K562 (cell line): ENCODE results near the gene DKC1. TPM values are rescaled to one million over a fixed set of nuclear protein-coding genes. Genes with fewer than 3 reads are reported as not detected.

Experiments used
- ETV6 ChIP-seq, 3 experiments: fragments of 150-350 bp in 1 of 3; sonication (generic) in 1 of 3; formaldehyde crosslinking in 1 of 3; IDR thresholded peaks; 2 replicates each; pipeline versions ENCODE4 v1.6.1 to v1.8.0; 2014 to 2022; ENCODE audit warnings: borderline replicate concordance in 2 of 3, low read depth in 2 of 3, antibody characterized with exemption in 1 of 3, low read length in 1 of 3, mild to moderate bottlenecking in 1 of 3, missing genetic modification reagents in 1 of 3
- FOS ChIP-seq: IDR thresholded peaks from 3 replicates; pipeline ENCODE4 v1.6.1; 2011; ENCODE audit not compliant: insufficient read length; ENCODE audit errors: extremely low read depth
- FOXO4 ChIP-seq: fragments of 450-650 bp; formaldehyde crosslinking; IDR thresholded peaks from 2 replicates; pipeline ENCODE4 v1.4.0; 2020; ENCODE audit warnings: mild to moderate bottlenecking, moderate library complexity
- HES1 ChIP-seq: fragments of 450-650 bp; IDR thresholded peaks from 2 replicates; pipeline ENCODE4 v1.6.1; 2016; ENCODE audit warnings: low read depth, mild to moderate bottlenecking, moderate library complexity
- L3MBTL2 ChIP-seq: fragments of 450-650 bp; IDR thresholded peaks from 2 replicates; pipeline ENCODE4 v1.6.1; 2016; ENCODE audit warnings: mild to moderate bottlenecking, moderate library complexity
- MLX ChIP-seq, 2 experiments: fragments of 450-650 bp in 1 of 2; sonication (generic) in 1 of 2; formaldehyde crosslinking; conservative IDR thresholded peaks; 2 replicates each; pipeline versions ENCODE4 v1.4.0 to v1.8.1; 2020 to 2022; ENCODE audit warnings: mild to moderate bottlenecking in 1 of 2, missing genetic modification reagents in 1 of 2
- POLR3G ChIP-seq: IDR thresholded peaks from 2 replicates; pipeline ENCODE4 v1.6.1; 2011; ENCODE audit not compliant: insufficient read length, insufficient replicate concordance; ENCODE audit errors: extremely low read depth
- PURB ChIP-seq: sonication (generic); formaldehyde crosslinking; IDR thresholded peaks from 2 replicates; pipeline ENCODE4 v1.9.0; 2021; ENCODE audit warnings: low read depth, mild to moderate bottlenecking, missing genetic modification reagents
- RREB1 ChIP-seq: fragments of 250-450 bp; sonication (Bioruptor Pico); IDR thresholded peaks from 2 replicates; pipeline ENCODE4 v1.4.0; 2020
- U2AF2 ChIP-seq: fragments of 200-400 bp; formaldehyde crosslinking; optimal IDR thresholded peaks from 2 replicates; pipeline ENCODE3; 2017; ENCODE audit warnings: low read depth, mild to moderate bottlenecking, low read length
- USF1 ChIP-seq: sonication (generic); formaldehyde crosslinking; IDR thresholded peaks from 2 replicates; pipeline ENCODE4 v1.9.0; 2022; ENCODE audit warnings: mild to moderate bottlenecking, missing genetic modification reagents
- ZFP91 ChIP-seq: sonication (generic); formaldehyde crosslinking; IDR thresholded peaks from 2 replicates; pipeline ENCODE4 v1.8.0; 2022; ENCODE audit warnings: mild to moderate bottlenecking, missing genetic modification reagents
- ZFPM2 ChIP-seq: fragments of 250-450 bp; sonication (Bioruptor Pico); IDR thresholded peaks from 2 replicates; pipeline ENCODE4 v1.5.1; 2022; ENCODE audit warnings: mild to moderate bottlenecking
- ZNF354B ChIP-seq: fragments of 250-450 bp; sonication (Bioruptor Pico); IDR thresholded peaks from 2 replicates; pipeline ENCODE4 v1.4.0; 2020
- ZNF431 ChIP-seq: sonication (generic); formaldehyde crosslinking; IDR thresholded peaks from 2 replicates; pipeline ENCODE4 v1.8.0; 2022; ENCODE audit warnings: mild to moderate bottlenecking, missing genetic modification reagents
- polyA plus RNA-seq, 8 experiments: library from polyadenylated mRNA; depleted of rRNA in 4 of 8; stranded (reverse) in 5 of 8; unstranded in 3 of 8; fragments of >200 nt; fragmentation: Nextera tagmentation in 2 of 8; fragmentation: Illumina TruSeq in 1 of 8; extraction: Ambion mirVana in 2 of 8; extraction: Trizol in 1 of 8; gene quantifications; 2 replicates each; pipeline versions ENCODE4 v1.2.1 to v1.2.3, GENCODE V29; 2011 to 2014; ENCODE audit warnings: inconsistent platforms in 1 of 8, missing spikeins in 1 of 8
- total RNA-seq, 7 experiments: library from RNA; depleted of rRNA in 6 of 7; stranded (reverse); fragments of >200 nt in 6 of 7; fragmentation: Illumina TruSeq in 2 of 7; extraction: Trizol in 2 of 7; gene quantifications; 2 replicates each; pipeline versions ENCODE4 v1.2.1 to v1.2.3, GENCODE V29; 2011 to 2021; ENCODE audit warnings: low replicate concordance in 1 of 7

DKC1 gene
- total and polyA plus RNA-seq, 9 of the 15 experiments (the other 6 are each of a cell fraction or from before 2014, with no cell fraction given), result 205 to 313 (median 219) TPM

- no peak for TF ChIP-seq ZNF354B
- TF ChIP-seq ZFP91 (CRISPR knock-in tag), result no peak
- TF ChIP-seq FOS, result no peak
- TF ChIP-seq FOXO4, result no peak
- no peak for TF ChIP-seq RREB1 (CRISPR knock-in tag)
- TF ChIP-seq PURB (CRISPR knock-in tag), result no peak
- TF ChIP-seq HES1, result no peak
- no peak for TF ChIP-seq MLX (CRISPR knock-in tag; conservative IDR thresholded peaks at IDR 0.05)
- no peak for TF ChIP-seq POLR3G
- no peak for TF ChIP-seq ETV6 (IDR thresholded peaks at IDR 0.05; ENCODE audit: borderline replicate concordance in 1 of 2, low read depth in 2 of 2, low read length in 1 of 2)
- TF ChIP-seq ETV6 (CRISPR knock-in tag; IDR thresholded peaks at IDR 0.05; ENCODE audit: borderline replicate concordance), result no peak
- TF ChIP-seq ZNF431, result no peak
- no peak for TF ChIP-seq U2AF2
- TF ChIP-seq L3MBTL2, result 0 out of 2 replicates have a peak, but pooled peaks have one; percentile 5
- peak; percentile 38 for TF ChIP-seq USF1 (CRISPR knock-in tag)
- no peak for TF ChIP-seq ZFPM2 (CRISPR knock-in tag)
Observed at GRCh38 chrX:154818916-154819770, 56.5 kb downstream of the DKC1 start (continued).
